PC-3 (cell line): ENCODE data around the gene LRP2BP. TPM values are rescaled to one million over a fixed set of nuclear protein-coding genes. Genes with fewer than 3 reads are reported as not detected.

Source experiments
- ATAC-seq: fragments of 200-7000 bp; cut with Tn5 transposase; 2 replicates; pipeline ENCODE4 v1.9.1; 2020; ENCODE audit warnings: mild to moderate bottlenecking, moderate library complexity
- BruUV-seq: library from RNA; stranded (reverse); fragments of 400-500 nt; replicated peaks from 2 replicates; lab custom pipeline; 2021; lab: Mats Ljungman, UMichigan
- CTCF ChIA-PET: fragments of 300-600 bp; sonication (Branson Sonifier 250); formaldehyde crosslinking; loops from one replicate; lab custom pipeline; 2022; ENCODE audit warnings: antibody characterized with exemption; lab: Charles Lee
- POLR2A ChIA-PET: fragments of 300-600 bp; sonication (Branson Sonifier 250); formaldehyde crosslinking; loops from one replicate; lab custom pipeline; 2022; ENCODE audit warnings: antibody characterized with exemption; ENCODE audit not compliant: unreplicated experiment; lab: Charles Lee
- DNase-seq: peaks from one replicate; pipeline ENCODE4 v3.0.0-alpha.2; 2015
- H2AFZ ChIP-seq: fragments of 300-600 bp; sonication (generic); 2 replicates; pipeline ENCODE4 v1.6.0; 2016; ENCODE audit warnings: antibody characterized with exemption, low read length
- H3F3A ChIP-seq: fragments of 300-600 bp; sonication (generic); one replicate; pipeline ENCODE4 v1.6.0; 2017; ENCODE audit warnings: antibody characterized with exemption, low read length, control low read depth, mild to moderate bottlenecking; ENCODE audit not compliant: unreplicated experiment
- H3K27ac ChIP-seq: fragments of 300-600 bp; sonication (generic); 2 replicates; pipeline ENCODE4 v1.5.1; 2016; ENCODE audit warnings: mild to moderate bottlenecking, low read length
- H3K27me3 ChIP-seq: fragments of 300-600 bp; sonication (generic); 2 replicates; pipeline ENCODE4 v1.6.1; 2016; ENCODE audit warnings: low read length, mixed read lengths
- H3K36me3 ChIP-seq: fragments of 300-600 bp; sonication (generic); 2 replicates; pipeline ENCODE4 v1.6.1; 2016; ENCODE audit warnings: low read depth, mixed run types, low read length, mixed read lengths
- H3K4me1 ChIP-seq: fragments of 300-600 bp; sonication (generic); 2 replicates; pipeline ENCODE4 v1.5.1; 2016; ENCODE audit warnings: low read length; ENCODE audit not compliant: insufficient read depth
- H3K4me2 ChIP-seq: fragments of 300-600 bp; sonication (generic); 2 replicates; pipeline ENCODE4 v1.6.0; 2016; ENCODE audit warnings: low read length
- H3K4me3 ChIP-seq: fragments of 300-600 bp; sonication (generic); 2 replicates; pipeline ENCODE4 v1.5.1; 2016; ENCODE audit warnings: mild to moderate bottlenecking, low read length, mixed read lengths
- H3K79me2 ChIP-seq: fragments of 300-600 bp; sonication (generic); 2 replicates; pipeline ENCODE4 v1.6.1; 2017; ENCODE audit warnings: low read length, mixed read lengths
- H3K9ac ChIP-seq: fragments of 300-600 bp; sonication (generic); 2 replicates; pipeline ENCODE4 v1.6.0; 2016; ENCODE audit warnings: mild to moderate bottlenecking, low read length
- H3K9me2 ChIP-seq: fragments of 300-600 bp; sonication (generic); replicated peaks from 2 replicates; pipeline ENCODE4 v1.6.1; 2016; ENCODE audit warnings: mixed run types, low read length, mixed read lengths
- H3K9me3 ChIP-seq: fragments of 300-600 bp; sonication (generic); 2 replicates; pipeline ENCODE4 v1.6.1; 2016; ENCODE audit warnings: low read length, mixed read lengths
- H4K20me1 ChIP-seq: fragments of 300-600 bp; sonication (generic); 2 replicates; pipeline ENCODE4 v1.6.1; 2016; ENCODE audit warnings: low read length, mixed read lengths
- CTCF ChIP-seq: fragments of 300-600 bp; sonication (generic); conservative IDR thresholded peaks from 2 replicates; pipeline ENCODE4 v1.5.1; 2017; ENCODE audit warnings: antibody characterized with exemption, low read depth, mild to moderate bottlenecking, low read length
- EZH2 ChIP-seq: fragments of 300-600 bp; sonication (generic); IDR thresholded peaks from one replicate; pipeline ENCODE4 v1.6.1; 2017; ENCODE audit warnings: antibody characterized with exemption, mild to moderate bottlenecking, low read length; ENCODE audit not compliant: unreplicated experiment
- EZH2phosphoT487 ChIP-seq: fragments of 300-600 bp; sonication (generic); IDR thresholded peaks from 2 replicates; pipeline ENCODE4 v1.6.1; 2018; ENCODE audit warnings: mild to moderate bottlenecking, antibody characterized with exemption, low read length, borderline replicate concordance
- intact Hi-C: fragments of 100-400 bp; cut with micrococcal nuclease; formaldehyde crosslinking; loops from 2 replicates; pipeline ENCODE4 v1.9.0; 2023
- total RNA-seq: library from RNA; depleted of rRNA; stranded (reverse); fragments of >200 nt; gene quantifications from 2 replicates; pipeline ENCODE4 v1.2.3, GENCODE V29; 2014

The LRP2BP gene
- total RNA-seq, 1 experiment from 2014 or later, result 0.44 TPM

- Histone ChIP-seq H3K4me2 (no peak overlapping the region), H3K27me3 (no peaks in the 10 kb centered on the region), H3F3A (no peaks in the 10 kb centered on the region), H3K9me2 (no peaks in the 10 kb centered on the region), H3K9me3 (no peaks in the 10 kb centered on the region), H3K36me3 (no peaks in the 10 kb centered on the region), H2AFZ (no peak overlapping the region), H4K20me1 (no peaks in the 10 kb centered on the region), H3K9ac (no peak overlapping the region), H3K27ac (no peak overlapping the region), H3K79me2 (no peaks in the 10 kb centered on the region), H3K4me1 (no peaks in the 10 kb centered on the region), H3K4me3 (no peak overlapping the region)
- ChIA-PET CTCF (no interaction called here), POLR2A (no interaction called here)
- no TSS peak for BruUV-seq
- TF ChIP-seq EZH2, result no peak
- TF ChIP-seq CTCF, result no peak
- TF ChIP-seq EZH2phosphoT487, result no peak
- intact Hi-C loops, result no loop called here
- ATAC-seq, result no peak
- DNase-seq, result no peak
Observed at GRCh38 chr4:185352202-185352601, 43.5 kb downstream of the LRP2BP start.

DNA sequence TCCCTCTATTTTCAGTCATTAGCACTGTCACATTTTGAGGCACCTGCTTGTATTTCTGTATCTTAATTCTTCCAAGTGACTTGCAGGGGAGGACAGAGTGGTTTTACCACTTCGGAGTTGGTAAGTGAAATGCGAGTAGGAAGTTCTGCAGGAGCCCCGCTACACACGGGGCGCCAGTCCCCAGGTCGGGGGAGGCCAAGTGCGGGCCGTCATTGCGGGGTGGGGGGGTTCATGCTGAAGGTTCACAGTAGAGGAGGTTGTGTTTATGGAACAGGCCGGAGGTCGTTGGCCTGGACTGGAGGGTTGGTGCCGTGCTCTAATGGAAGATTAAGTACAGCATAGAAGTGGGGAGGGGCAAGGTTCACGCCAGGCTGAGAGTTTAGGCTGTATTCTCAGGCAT lies 44.0 kb downstream of the LRP2BP start:
- CTCF ChIA-PET, result no interaction called here

More for the DNA sequence above, 44.0 kb downstream of the LRP2BP start:
- no peak overlapping the region for H2AFZ ChIP-seq
- no peaks in the 10 kb centered on the region for H3K79me2 ChIP-seq
- BruUV-seq, result no TSS peak
- H3K27ac ChIP-seq, result no peak overlapping the region
- no peaks in the 10 kb centered on the region for H3F3A ChIP-seq
- H3K9me2 ChIP-seq, result no peaks in the 10 kb centered on the region
- DNase-seq, result no peak
- H3K27me3 ChIP-seq, result no peaks in the 10 kb centered on the region
- no peaks in the 10 kb centered on the region for H4K20me1 ChIP-seq
- H3K4me1 ChIP-seq, result no peaks in the 10 kb centered on the region
- POLR2A ChIA-PET, result no interaction called here
- no peak overlapping the region for H3K4me3 ChIP-seq
- no peaks in the 10 kb centered on the region for H3K36me3 ChIP-seq
- TF ChIP-seq EZH2 (no peak), EZH2phosphoT487 (no peak), CTCF (no peak)
- ATAC-seq, result no peak
- H3K9me3 ChIP-seq, result no peaks in the 10 kb centered on the region
- no peak overlapping the region for H3K9ac ChIP-seq
- no peak overlapping the region for H3K4me2 ChIP-seq
- intact Hi-C loops, result no loop called here
